Panc1 (cell line): Measurements from ENCODE around the gene MGAT5.

ENCODE experiments used
- POLR2AphosphoS5 ChIP-seq: IDR thresholded peaks from 2 replicates; pipeline ENCODE4 v1.6.1; 2012; ENCODE audit warnings: mild to moderate bottlenecking, low read depth, low read length, moderate library complexity
- TCF7L2 ChIP-seq: IDR thresholded peaks from 2 replicates; pipeline ENCODE4 v1.6.1; 2011; ENCODE audit warnings: mild to moderate bottlenecking, low read depth, low read length, inconsistent platforms
- TF ChIP-seq, protein P1 (sequence below), 2 experiments: IDR thresholded peaks; 2 replicates each; pipeline ENCODE4 v1.6.1; 2011 to 2012; ENCODE audit warnings: low read depth in 2 of 2, control low read depth in 1 of 2, low read length in 1 of 2, mild to moderate bottlenecking in 1 of 2, moderate library complexity in 1 of 2; ENCODE audit not compliant: insufficient read depth in 1 of 2
- TF ChIP-seq, protein P2 (sequence below): fragments of 450-650 bp; IDR thresholded peaks from 2 replicates; pipeline ENCODE4 v1.5.1; 2017; ENCODE audit warnings: mild to moderate bottlenecking

DNA sequence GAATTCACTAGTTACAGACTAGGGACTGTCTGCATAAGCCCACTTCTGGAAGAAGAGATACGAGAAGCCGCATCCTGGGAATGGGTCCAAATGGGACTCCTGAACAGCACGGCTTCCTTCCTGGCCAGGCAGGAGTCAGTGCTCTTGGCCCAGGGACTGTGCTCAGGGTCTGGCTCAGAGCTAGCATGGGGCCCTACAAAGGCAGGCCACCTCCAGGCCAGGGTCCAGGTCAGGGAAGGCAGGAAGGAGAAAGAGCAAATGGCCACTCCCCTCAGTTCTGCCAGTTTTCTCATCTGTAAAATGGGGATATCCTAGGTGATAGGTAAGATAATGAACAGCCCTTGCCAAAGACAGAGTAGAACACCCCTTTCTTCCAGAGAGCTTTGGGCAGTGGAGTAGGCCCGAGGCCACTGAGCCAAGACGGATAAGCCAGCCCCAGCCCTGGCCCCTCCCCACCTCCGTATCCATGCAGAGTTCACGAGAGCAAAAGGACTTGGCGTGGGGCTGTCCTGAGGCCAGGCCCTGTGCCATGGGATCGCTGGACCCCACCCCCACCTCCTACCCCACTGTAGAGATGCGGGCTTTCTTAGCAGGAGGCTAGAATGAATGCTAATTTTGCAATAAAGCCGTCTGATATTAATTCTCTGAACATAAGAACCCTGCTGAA, 190.1 kb downstream of the MGAT5 start:
- TF ChIP-seq, protein P1, sequence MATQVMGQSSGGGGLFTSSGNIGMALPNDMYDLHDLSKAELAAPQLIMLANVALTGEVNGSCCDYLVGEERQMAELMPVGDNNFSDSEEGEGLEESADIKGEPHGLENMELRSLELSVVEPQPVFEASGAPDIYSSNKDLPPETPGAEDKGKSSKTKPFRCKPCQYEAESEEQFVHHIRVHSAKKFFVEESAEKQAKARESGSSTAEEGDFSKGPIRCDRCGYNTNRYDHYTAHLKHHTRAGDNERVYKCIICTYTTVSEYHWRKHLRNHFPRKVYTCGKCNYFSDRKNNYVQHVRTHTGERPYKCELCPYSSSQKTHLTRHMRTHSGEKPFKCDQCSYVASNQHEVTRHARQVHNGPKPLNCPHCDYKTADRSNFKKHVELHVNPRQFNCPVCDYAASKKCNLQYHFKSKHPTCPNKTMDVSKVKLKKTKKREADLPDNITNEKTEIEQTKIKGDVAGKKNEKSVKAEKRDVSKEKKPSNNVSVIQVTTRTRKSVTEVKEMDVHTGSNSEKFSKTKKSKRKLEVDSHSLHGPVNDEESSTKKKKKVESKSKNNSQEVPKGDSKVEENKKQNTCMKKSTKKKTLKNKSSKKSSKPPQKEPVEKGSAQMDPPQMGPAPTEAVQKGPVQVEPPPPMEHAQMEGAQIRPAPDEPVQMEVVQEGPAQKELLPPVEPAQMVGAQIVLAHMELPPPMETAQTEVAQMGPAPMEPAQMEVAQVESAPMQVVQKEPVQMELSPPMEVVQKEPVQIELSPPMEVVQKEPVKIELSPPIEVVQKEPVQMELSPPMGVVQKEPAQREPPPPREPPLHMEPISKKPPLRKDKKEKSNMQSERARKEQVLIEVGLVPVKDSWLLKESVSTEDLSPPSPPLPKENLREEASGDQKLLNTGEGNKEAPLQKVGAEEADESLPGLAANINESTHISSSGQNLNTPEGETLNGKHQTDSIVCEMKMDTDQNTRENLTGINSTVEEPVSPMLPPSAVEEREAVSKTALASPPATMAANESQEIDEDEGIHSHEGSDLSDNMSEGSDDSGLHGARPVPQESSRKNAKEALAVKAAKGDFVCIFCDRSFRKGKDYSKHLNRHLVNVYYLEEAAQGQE (IDR thresholded peaks at IDR 0.05; ENCODE audit: insufficient read depth in 1 of 2, low read depth in 2 of 2, low read length in 1 of 2), result no peak
- TF ChIP-seq POLR2AphosphoS5, result no peak
- TF ChIP-seq, protein P2, sequence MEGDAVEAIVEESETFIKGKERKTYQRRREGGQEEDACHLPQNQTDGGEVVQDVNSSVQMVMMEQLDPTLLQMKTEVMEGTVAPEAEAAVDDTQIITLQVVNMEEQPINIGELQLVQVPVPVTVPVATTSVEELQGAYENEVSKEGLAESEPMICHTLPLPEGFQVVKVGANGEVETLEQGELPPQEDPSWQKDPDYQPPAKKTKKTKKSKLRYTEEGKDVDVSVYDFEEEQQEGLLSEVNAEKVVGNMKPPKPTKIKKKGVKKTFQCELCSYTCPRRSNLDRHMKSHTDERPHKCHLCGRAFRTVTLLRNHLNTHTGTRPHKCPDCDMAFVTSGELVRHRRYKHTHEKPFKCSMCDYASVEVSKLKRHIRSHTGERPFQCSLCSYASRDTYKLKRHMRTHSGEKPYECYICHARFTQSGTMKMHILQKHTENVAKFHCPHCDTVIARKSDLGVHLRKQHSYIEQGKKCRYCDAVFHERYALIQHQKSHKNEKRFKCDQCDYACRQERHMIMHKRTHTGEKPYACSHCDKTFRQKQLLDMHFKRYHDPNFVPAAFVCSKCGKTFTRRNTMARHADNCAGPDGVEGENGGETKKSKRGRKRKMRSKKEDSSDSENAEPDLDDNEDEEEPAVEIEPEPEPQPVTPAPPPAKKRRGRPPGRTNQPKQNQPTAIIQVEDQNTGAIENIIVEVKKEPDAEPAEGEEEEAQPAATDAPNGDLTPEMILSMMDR, result no peak
- no peak for TF ChIP-seq TCF7L2
